Stimulated activated CD8-positive, alpha-beta memory T cell treated with anti-CD3 and anti-CD28 coated beads, Interleukin-12 subunit alpha, Interleukin-12 subunit beta, amount 100 ng/mL, for 1 hour (primary cell): ENCODE measurements around the gene ZSCAN2.

ENCODE experiments used
- DNase-seq: peaks from one replicate; pipeline ENCODE4 v3.0.0-alpha.2; 2020; ENCODE audit warnings: low read depth

Gene ZSCAN2

DNA sequence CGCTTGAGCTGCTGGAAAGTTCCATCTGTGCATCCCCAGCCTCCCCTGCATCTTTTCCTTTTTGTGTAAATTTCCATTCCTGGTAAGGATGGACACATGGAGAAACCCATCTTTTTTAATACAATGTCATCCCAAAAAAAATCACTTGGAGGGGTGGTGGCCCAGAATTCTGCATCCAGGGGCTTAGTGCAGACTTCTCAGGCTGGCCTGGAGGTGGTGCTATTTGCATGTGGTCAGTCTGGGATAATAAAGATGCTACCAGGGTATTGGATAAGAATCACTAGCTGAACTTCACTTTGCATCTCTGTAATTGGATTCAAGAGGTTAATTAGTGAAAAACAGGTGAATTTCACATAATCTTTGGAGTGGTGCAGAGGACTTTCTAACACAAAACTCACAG, 1.8 kb upstream of the ZSCAN2 start:
- no peak for DNase-seq

DNA sequence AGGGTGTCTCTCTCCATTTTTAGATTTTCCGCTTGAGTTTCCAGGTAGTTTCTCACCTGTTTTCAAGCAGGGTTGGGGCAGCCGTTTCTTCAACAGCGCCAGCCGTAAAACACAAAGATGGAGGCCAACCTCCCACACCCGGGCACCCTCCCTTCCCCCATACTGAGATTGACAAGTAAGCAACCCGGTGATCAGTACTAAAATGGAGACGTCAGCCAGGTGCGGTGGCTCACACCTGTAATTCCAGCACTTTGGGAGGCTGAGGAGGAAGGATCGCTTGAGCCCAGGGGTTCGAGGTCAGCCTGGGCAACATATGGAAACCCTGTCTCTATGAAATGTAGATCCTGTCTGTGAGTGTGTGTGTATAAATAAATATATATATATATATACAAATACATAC, 903 bp upstream of the ZSCAN2 start:
- no peak for DNase-seq

DNA sequence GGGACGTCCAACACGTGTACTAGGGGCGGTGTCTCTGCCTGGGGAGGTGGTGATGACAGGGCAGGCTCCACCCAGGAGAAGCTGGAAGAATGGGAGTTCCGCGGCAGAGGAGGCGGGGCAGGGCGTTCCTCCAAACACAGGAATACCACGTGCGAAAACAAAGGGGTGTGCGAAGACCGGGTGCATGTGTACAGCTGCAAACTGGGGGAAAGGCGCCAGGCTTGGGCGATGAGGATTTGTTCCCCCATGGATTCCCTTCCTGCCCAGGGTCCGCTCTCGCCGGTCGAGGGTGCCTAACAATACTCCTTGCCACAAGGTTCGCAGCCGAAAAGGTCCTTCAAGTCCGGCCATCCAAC, 500 bp upstream of the ZSCAN2 start:
- DNase-seq: no peak

DNA sequence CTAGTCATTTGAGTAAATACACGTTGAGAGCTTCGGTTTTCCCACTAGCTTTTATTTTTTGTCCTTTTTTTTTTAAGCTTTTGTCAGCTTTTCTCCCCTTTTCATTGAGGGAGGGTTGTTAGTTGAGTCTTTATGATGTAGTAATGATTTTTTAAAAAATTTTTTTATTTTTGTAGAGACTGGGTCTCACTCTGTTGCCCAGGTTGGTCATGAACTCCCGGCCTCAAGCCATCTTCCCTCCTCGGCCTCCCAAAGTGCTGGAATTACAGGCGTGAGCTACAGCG, 688 bp downstream of the ZSCAN2 start:
- no peak for DNase-seq

DNA sequence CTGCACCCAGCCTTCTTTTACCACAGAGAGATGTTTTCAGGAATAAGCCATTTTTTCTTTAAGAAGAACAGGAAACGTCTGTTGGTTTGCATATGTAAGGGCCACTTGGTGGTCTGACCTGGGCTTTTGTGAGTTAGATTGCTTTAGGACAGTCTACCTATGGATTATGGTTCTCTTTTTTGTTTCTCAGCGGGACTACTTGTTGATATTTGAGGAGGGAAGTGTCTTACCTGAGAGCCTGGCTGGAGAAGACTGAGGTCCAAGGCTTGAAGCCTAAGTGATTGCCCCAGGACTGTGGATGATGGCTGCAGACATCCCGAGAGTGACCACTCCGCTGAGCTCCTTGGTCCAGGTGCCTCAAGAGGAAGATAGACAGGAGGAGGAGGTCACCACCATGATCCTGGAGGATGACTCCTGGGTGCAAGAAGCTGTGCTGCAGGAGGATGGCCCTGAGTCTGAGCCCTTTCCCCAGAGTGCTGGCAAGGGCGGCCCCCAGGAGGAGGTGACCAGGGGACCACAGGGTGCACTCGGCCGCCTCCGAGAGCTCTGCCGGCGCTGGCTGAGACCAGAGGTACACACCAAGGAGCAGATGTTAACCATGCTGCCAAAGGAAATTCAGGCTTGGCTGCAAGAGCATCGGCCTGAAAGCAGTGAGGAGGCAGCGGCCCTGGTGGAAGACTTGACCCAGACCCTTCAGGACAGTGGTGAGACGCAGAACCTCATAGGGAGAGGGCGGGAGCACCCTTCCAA, 3.0 kb downstream of the ZSCAN2 start:
- no peak for DNase-seq

DNA sequence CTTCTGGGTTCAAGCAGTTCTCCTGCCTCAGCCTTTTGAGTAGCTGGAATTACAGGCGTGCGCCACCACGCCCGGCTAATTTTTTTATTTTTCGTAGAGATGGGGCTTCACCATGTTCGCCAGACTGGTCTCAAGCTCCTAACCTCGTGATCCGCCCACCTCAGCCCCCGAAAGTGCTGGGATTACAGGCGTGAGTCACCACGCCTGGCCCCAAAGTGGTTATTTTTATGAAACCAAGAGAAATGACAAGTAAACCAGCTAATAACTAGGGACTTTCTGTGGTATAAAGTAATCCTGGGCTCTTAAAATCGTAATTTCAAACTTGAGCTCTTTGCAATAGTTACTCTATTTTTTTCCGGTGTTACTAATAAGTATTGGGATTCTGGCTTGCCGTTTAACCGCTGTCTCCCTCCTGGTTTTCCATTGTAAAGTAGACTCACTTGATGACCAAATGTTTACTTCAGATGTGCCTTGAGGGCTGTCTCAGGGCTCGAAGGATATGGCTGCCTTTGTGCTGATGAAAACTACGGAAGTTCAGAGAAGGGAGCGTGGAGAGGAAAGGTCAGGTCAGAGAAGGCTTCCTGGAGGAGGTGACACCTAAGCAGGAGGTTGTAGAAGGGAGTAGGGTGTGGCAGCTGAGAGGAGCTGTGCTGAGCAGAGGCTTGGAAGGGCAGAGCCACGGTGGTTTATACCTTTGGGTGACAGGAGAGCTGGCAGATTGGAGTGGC, 4.2 kb downstream of the ZSCAN2 start:
- no peak for DNase-seq

DNA sequence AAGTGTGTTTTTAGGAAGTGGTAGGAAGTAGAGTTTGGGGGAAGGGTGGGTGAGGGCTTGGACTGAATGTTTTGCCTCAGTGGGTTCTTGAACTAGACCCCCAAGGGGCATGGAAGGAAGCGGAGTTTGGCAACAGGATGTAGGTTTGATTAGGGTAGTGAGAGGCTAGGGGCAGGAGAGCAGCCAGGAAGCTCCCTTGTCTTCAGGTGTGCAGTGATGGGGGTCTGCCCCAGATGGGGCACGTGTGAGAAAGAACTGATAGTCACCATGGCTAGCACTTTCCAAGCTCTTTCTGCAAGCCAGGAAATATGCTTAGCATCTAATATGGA, 4.7 kb downstream of the ZSCAN2 start:
- DNase-seq: no peak

DNA sequence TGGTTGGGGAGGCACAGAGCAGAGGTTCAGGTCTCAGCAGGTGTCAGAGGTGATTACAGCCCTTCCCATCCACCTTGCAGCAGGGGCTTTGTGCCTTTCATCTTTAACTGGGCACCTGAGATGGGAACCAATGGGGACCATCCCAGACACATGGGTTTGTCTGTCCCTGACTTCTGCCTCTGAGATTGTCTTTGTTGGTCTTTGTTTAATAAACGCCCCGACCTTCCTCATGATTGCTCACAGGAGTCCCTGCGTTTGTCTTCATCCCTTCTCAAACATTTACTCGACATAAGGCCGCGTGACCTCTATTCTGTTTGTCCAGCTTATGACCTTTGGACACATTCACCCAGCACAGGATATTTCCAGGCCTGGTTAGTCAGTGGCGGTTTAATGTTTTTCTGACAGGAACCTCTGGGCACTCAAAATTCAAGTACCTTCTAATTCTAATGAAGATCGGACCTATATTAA, 5.9 kb downstream of the ZSCAN2 start:
- no peak for DNase-seq

DNA sequence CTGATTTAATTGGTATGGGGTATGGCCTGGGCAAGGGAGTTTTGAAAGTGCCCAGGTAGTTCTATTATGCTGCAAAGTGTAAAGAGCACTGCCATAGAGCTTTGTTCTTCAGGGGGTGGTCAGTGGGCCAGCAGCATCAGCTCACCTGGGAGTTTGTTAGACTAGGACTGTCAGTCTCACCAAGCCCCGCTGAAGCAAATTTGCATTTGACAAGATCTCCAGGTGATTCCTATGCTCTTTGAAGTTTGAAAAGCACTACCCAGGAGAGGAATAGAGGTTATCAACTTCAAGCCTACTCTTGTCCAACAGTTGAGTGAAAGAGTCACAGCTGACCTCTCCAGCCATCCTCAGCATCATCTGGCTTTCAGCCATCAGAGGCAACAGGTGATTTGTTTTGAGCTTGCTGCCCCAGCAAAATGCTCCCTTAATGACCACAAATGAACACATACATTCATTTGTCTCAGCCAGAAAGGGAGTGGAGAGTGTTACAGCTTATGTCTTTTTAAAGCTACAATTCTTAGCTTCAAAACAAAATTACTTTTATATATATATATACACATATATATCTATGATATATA, 8.0 kb downstream of the ZSCAN2 start:
- no peak for DNase-seq

DNA sequence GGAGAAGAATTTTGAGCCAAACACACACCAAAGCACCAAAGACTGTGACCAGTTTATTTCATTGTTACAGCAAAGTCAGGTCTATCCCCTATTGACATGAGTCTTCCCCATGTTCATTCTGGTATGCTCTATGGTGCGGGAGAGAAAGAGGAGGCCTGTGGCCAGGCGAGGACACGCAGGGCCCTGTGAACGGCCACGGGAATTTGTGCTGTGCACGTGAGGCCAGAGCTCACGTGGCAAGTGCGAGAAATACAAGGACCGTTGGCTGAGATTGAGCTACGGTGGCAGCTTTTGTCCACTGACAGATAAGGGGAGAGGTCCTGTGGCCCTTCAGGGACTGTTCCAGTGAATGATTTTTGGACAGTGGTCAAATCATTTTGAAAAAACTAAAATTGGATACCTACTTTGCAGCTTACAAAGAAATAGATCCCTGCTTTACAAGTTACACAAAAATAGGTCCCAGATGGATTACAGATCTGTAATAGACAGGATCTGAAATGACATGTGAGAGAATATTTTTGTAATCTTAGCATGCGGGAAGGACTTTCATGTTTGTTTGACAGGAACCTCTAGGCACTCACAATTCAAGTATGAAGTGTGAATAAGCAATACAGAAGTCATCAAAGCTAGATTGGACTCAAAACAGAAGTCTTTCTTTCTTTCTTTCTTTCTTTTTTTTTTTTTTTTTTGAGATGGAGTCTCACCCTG, 9.2 kb downstream of the ZSCAN2 start:
- no peak for DNase-seq

DNA sequence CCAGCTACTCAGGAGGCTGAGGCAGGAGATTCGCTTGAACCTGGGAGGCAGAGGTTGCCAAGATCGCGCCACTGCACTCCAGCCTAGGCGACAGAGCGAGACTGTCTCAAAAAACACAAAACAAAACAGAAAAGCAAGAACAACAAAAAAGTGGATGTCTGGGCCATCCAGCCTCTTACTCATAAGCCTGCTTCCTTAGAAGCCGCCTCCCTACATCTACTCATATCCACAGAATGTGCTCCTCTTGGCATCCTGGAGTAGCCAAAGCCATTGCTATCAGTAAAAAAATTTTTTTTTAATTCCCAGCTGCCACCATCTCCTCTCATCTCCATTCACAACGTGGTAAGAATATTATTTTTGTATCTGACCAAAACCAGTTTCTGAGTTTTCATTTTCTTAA, 10.8 kb downstream of the ZSCAN2 start:
- no peak for DNase-seq

DNA sequence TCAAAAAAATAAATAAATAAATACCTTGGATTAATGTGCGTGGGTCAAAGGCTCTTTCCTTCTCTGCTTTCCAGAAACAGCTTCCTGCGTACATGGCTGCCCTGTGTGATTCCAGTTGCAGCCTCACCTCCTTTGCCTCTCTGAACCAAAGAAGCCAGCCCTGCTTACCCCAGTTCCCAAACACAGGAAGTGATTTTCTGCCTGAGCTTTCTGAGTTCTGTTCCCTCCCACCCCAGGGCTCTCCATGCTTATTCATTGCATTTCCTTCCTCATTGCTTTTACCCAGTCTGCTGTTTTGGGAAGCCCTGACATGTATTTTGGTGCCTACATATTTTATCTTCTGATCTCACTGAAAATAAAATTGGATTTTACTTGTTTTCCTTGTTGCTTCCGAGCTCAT, 15.4 kb downstream of the ZSCAN2 start:
- no peak for DNase-seq

DNA sequence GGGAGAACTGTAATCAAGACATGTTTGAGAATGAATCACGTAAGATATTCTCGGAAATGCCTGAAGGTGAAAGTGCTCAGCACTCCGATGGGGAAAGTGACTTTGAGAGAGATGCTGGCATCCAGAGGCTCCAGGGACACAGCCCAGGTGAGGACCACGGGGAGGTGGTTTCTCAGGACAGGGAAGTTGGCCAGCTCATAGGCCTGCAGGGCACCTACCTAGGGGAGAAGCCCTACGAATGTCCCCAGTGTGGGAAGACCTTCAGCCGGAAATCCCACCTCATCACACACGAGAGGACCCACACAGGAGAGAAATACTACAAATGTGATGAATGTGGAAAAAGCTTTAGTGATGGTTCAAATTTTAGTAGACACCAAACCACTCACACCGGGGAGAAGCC, 19.8 kb downstream of the ZSCAN2 start:
- DNase-seq: no peak

DNA sequence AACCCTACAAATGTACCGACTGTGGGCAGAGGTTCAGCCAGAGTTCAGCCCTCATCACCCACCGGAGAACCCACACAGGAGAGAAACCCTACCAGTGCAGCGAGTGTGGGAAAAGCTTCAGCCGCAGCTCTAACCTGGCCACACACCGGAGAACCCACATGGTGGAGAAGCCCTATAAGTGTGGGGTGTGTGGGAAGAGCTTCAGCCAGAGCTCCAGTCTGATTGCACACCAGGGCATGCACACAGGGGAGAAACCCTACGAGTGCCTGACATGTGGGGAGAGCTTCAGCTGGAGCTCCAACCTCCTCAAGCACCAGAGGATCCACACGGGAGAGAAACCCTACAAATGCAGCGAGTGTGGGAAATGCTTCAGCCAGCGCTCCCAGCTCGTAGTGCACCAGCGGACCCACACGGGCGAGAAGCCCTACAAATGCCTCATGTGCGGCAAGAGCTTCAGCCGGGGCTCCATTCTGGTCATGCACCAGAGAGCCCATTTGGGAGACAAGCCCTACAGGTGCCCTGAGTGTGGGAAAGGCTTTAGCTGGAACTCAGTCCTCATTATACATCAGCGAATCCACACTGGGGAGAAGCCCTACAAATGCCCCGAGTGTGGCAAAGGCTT, 20.7 kb downstream of the ZSCAN2 start:
- no peak for DNase-seq

DNA sequence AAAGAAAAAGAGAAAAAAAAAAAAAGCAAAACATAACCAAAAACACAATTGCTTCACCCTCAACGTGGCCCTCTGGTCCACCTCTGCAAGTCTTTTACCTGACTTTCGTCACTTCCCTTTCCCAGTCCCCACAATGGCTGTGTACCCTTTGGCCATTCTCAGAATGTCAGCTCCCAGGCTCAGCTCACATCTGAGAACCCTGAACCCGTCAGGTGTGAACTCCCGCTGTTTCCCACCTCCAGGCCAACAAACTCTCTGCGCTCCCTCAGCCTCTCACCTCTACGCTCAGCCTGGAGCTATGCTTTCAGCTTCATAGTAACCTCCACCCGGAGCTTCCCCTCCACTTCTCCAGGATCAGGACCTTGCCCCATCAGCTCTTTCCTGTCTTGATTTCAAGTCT, 23.6 kb downstream of the ZSCAN2 start:
- DNase-seq: no peak

DNA sequence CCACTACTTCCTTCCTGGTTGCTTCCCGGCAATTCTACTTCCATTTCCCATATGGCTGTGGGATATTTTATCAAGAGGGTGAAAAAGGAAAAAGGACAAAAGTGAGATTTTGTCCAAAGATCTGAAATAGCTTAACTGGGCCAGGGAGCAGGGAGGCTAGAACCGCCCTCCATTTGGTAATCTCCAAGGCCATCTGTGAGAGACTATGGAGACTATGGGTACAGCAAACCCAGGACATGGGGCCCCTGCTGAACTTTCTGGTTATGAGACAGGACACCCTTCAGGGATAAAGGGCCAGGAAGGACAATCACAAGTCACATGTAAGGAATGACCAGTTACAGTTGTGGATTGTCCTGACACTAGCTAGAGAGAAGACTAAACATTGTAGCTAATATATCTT, 24.3 kb downstream of the ZSCAN2 start:
- no peak for DNase-seq

DNA sequence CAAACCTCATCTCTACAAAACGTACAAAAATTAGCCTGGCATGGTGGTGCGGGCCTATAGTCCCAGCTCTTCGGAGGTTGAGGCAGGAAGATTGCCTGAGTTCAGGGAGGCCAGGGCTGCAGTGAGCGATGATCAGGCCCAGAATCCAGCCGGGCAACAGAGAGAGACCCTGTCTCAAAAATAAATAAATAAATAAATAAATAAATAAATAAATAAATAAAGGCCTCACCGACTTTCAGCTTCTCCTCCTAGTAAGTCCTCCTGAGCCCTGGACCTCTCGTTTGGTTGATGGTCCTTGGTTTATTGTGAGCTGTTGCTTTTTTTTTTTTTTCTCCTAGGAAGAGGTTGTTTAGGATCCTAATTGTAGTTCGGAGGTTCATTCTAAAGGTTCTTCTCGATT, 28.2 kb downstream of the ZSCAN2 start:
- no peak for DNase-seq

DNA sequence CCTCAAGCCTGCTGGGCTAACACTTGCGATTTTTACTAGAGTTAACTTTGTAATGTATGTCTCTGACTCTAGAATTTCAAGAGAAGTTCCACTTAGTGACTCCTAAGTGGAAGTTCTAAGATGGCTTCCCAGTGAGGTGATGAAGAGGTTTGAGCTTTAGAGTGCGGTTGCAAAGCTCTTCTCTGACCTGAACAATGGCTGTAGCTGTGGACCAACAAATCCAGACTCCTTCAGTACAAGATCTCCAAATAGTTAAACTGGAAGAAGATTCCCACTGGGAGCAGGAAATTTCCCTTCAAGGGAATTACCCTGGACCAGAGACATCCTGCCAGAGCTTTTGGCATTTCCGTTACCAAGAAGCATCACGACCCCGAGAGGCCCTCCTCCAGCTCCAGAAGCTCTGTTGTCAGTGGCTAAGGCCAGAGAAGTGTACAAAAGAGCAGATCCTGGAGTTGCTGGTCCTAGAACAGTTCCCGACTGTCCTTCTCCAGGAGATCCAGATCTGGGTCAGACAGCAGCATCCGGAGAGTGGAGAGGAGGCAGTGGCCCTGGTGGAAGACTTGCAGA, 31.0 kb downstream of the ZSCAN2 start:
- DNase-seq: no peak

DNA sequence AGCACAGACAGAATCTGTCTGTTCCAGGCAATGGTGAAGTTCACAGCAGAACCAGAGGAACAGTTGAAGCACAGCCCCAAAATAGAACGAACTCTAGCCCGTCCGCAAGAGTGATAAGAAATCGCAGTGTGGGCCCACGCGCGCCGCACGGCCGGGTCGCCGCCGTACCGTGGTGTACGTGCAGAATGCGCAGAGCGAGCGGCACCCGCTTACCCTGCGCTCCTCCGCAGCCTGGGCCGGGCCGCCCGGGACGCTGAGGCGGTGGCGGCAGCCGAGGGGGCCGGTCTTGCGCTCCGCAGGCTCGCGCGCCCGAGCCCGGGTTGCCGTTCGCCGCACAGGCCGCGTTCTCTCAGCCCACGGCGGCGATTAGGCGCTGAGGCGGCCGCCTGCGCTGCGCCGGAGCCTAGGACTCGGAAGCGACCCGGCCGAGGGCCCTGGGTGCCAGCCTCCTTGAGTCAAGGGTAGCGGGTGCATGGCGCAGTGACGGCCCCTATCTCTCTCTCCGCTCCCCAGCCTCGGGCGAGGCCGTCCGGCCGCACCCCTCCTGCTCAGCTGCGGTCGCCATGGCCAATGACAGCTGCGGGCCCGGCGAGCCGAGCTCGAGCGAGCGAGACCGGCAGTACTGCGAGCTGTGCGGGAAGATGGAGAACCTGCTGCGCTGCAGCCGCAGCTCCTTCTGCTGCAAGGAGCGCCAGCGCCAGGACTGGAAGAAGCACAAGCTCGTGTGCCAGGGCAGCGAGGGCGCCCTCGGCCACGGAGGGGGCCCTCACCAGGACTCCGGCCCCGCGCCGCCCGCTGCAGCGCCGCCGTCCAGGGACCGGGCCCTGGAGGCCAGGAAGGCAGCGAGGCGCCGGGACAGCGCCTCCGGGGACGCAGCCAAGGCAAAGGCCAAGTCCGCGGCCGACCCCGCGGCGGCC, 32.8 kb downstream of the ZSCAN2 start:
- DNase-seq: peak; percentile 33

DNA sequence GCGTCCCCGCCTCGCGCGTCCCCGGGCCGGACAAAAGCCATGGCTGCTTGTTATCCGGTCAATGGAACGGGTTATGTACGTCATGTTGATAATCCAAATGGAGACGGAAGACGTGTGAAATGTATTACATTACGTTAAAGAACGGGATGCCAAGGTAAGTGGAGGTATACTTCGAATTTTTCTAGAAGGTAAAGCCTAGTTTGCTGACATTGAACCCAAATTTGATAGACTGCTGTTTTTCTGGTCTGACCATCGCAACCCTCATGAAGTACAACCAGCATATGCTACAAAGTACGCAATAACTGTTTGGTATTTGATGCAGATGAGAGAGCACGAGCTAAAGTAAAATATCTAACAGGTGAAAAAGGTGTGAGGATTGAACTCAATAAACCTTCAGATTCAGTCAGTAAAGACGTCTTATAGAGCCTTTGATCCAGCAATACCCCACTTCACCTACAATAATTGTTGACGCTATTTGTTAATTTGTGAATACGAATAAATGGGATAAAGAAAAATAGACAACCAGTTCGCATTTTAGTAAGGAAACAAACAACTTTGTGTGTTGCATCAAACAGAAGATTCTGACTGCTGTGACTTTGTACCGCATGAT, 33.5 kb downstream of the ZSCAN2 start:
- no peak for DNase-seq

DNA sequence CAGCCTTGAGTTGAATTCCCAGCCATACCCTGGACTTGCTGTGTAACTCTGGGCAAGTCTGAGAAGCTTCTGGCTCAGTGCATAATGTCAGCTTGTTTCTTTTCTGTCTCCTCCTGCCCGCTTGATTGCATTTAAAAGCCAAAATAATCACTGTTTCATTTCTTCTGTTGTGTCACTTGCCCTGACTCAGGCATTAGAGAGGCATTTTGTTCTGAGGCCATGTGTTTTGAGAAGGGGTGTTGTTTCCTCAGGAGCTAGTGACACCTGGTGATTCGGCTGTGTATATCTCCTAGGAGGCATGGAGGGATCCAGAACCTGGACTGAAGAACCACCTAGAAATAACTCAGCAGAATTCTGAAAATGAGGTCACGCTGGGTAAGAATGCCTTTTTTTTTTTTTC, 37.3 kb downstream of the ZSCAN2 start:
- DNase-seq: no peak
